K562 (cell line): ENCODE data around the gene GALNT7. TPM values are rescaled to one million over a fixed set of nuclear protein-coding genes. Genes with fewer than 3 reads are reported as not detected.

Source experiments
- BCOR ChIP-seq: fragments of 450-650 bp; IDR thresholded peaks from 2 replicates; pipeline ENCODE4 v1.6.1; 2016
- BHLHE40 ChIP-seq: IDR thresholded peaks from 2 replicates; pipeline ENCODE4 v1.6.1; 2011; ENCODE audit warnings: low read length, improper control_type of control experiment
- CTBP1 ChIP-seq: fragments of 450-650 bp; IDR thresholded peaks from 2 replicates; pipeline ENCODE4 v1.6.1; 2016; ENCODE audit warnings: borderline replicate concordance
- HDAC3 ChIP-seq: fragments of 450-650 bp; IDR thresholded peaks from 2 replicates; pipeline ENCODE4 v1.6.1; 2018; ENCODE audit warnings: borderline replicate concordance, mild to moderate bottlenecking, moderate library complexity; ENCODE audit not compliant: partially characterized antibody
- LCOR ChIP-seq: sonication (generic); formaldehyde crosslinking; IDR thresholded peaks from 2 replicates; pipeline ENCODE4 v1.8.0; 2022; ENCODE audit warnings: mild to moderate bottlenecking, missing genetic modification reagents
- MCM2 ChIP-seq: fragments of 450-650 bp; IDR thresholded peaks from 2 replicates; pipeline ENCODE4 v1.6.1; 2017; ENCODE audit warnings: low read depth, mild to moderate bottlenecking
- MCM5 ChIP-seq: fragments of 450-650 bp; IDR thresholded peaks from 2 replicates; pipeline ENCODE4 v1.6.1; 2016; ENCODE audit warnings: low read depth
- NCOA1 ChIP-seq: fragments of 450-650 bp; IDR thresholded peaks from 2 replicates; pipeline ENCODE4 v1.6.1; 2016; ENCODE audit warnings: low read depth
- NFYB ChIP-seq: IDR thresholded peaks from 2 replicates; pipeline ENCODE4 v1.6.1; 2011; ENCODE audit warnings: mild to moderate bottlenecking, moderate library complexity; ENCODE audit not compliant: insufficient read length; ENCODE audit errors: extremely low read depth
- OTX1 ChIP-seq: fragments of 450-650 bp; formaldehyde crosslinking; IDR thresholded peaks from 2 replicates; pipeline ENCODE4 v1.4.0; 2022; ENCODE audit warnings: mild to moderate bottlenecking
- PHB2 ChIP-seq: fragments of 450-650 bp; IDR thresholded peaks from 2 replicates; pipeline ENCODE4 v1.6.1; 2017; ENCODE audit warnings: low read depth
- RBM22 ChIP-seq: fragments of 200-400 bp; formaldehyde crosslinking; IDR thresholded peaks from 2 replicates; pipeline ENCODE4 v1.6.1; 2018; ENCODE audit warnings: low read length, low read depth; ENCODE audit not compliant: poor library complexity, severe bottlenecking
- RFX7 ChIP-seq: fragments of 250-450 bp; sonication (Bioruptor Pico); IDR thresholded peaks from 2 replicates; pipeline ENCODE4 v1.5.1; 2021; ENCODE audit warnings: mild to moderate bottlenecking
- SMC3 ChIP-seq: conservative IDR thresholded peaks from 2 replicates; pipeline ENCODE4 v1.6.1; 2011; ENCODE audit warnings: low read depth, low read length, improper control_type of control experiment; ENCODE audit not compliant: insufficient read depth
- SREBF2 ChIP-seq: sonication (generic); formaldehyde crosslinking; IDR thresholded peaks from 2 replicates; pipeline ENCODE4 v1.4.0; 2020; ENCODE audit warnings: mild to moderate bottlenecking, missing genetic modification reagents
- STAT5A ChIP-seq: IDR thresholded peaks from 2 replicates; pipeline ENCODE4 v1.6.1; 2012; ENCODE audit warnings: low read length, inconsistent platforms, borderline replicate concordance
- TBL1XR1 ChIP-seq, 2 experiments: IDR thresholded peaks; 2 replicates each; pipeline ENCODE4 v1.6.1; 2012; ENCODE audit warnings: improper control_type of control experiment in 2 of 2, low read length in 2 of 2, mild to moderate bottlenecking in 1 of 2
- ZC3H4 ChIP-seq: sonication (generic); formaldehyde crosslinking; IDR thresholded peaks from 2 replicates; pipeline ENCODE4 v1.9.0; 2021; ENCODE audit warnings: missing genetic modification reagents, borderline replicate concordance
- ZFP30 ChIP-seq: fragments of 250-450 bp; sonication (Bioruptor Pico); IDR thresholded peaks from 2 replicates; pipeline ENCODE4 v1.8.0; 2022; ENCODE audit warnings: moderate library complexity, mild to moderate bottlenecking, inconsistent platforms, borderline replicate concordance
- ZKSCAN8 ChIP-seq: fragments of 200-800 bp; sonication (Bioruptor generic); IDR thresholded peaks from 2 replicates; pipeline ENCODE4 v1.6.1; 2016; ENCODE audit warnings: missing genetic modification characterization, missing compliant biosample characterization
- ZNF134 ChIP-seq: fragments of 250-450 bp; sonication (Bioruptor Pico); conservative IDR thresholded peaks from 2 replicates; pipeline ENCODE4 v1.4.0; 2020
- ZNF232 ChIP-seq: sonication (generic); formaldehyde crosslinking; IDR thresholded peaks from 2 replicates; pipeline ENCODE4 v1.8.0; 2022; ENCODE audit warnings: mild to moderate bottlenecking, missing genetic modification reagents
- polyA plus RNA-seq, 8 experiments: library from polyadenylated mRNA; depleted of rRNA in 4 of 8; stranded (reverse) in 5 of 8; unstranded in 3 of 8; fragments of >200 nt; fragmentation: Nextera tagmentation in 2 of 8; fragmentation: Illumina TruSeq in 1 of 8; extraction: Ambion mirVana in 2 of 8; extraction: Trizol in 1 of 8; gene quantifications; 2 replicates each; pipeline versions ENCODE4 v1.2.1 to v1.2.3, GENCODE V29; 2011 to 2014; ENCODE audit warnings: inconsistent platforms in 1 of 8, missing spikeins in 1 of 8
- total RNA-seq, 7 experiments: library from RNA; depleted of rRNA in 6 of 7; stranded (reverse); fragments of >200 nt in 6 of 7; fragmentation: Illumina TruSeq in 2 of 7; extraction: Trizol in 2 of 7; gene quantifications; 2 replicates each; pipeline versions ENCODE4 v1.2.1 to v1.2.3, GENCODE V29; 2011 to 2021; ENCODE audit warnings: low replicate concordance in 1 of 7
- TF ChIP-seq, protein P1 (sequence below): fragments of 450-650 bp; formaldehyde crosslinking; IDR thresholded peaks from 2 replicates; pipeline ENCODE4 v1.4.0; 2022; ENCODE audit warnings: missing genetic modification characterization
- TF ChIP-seq, protein P2 (sequence below): sonication (generic); formaldehyde crosslinking; IDR thresholded peaks from 2 replicates; pipeline ENCODE4 v1.8.0; 2022; ENCODE audit warnings: missing genetic modification reagents, mild to moderate bottlenecking, borderline replicate concordance
- TF ChIP-seq, protein P3 (sequence below), 2 experiments: fragments of 450-650 bp; conservative IDR thresholded peaks; 2 replicates each; pipeline ENCODE4 v1.6.1; 2017; ENCODE audit warnings: mild to moderate bottlenecking in 2 of 2, moderate library complexity in 2 of 2

The GALNT7 gene
- total and polyA plus RNA-seq, 9 of the 15 experiments (the other 6 are each of a cell fraction or from before 2014, with no cell fraction given), result 16.7 to 38.7 (median 31.1) TPM

DNA sequence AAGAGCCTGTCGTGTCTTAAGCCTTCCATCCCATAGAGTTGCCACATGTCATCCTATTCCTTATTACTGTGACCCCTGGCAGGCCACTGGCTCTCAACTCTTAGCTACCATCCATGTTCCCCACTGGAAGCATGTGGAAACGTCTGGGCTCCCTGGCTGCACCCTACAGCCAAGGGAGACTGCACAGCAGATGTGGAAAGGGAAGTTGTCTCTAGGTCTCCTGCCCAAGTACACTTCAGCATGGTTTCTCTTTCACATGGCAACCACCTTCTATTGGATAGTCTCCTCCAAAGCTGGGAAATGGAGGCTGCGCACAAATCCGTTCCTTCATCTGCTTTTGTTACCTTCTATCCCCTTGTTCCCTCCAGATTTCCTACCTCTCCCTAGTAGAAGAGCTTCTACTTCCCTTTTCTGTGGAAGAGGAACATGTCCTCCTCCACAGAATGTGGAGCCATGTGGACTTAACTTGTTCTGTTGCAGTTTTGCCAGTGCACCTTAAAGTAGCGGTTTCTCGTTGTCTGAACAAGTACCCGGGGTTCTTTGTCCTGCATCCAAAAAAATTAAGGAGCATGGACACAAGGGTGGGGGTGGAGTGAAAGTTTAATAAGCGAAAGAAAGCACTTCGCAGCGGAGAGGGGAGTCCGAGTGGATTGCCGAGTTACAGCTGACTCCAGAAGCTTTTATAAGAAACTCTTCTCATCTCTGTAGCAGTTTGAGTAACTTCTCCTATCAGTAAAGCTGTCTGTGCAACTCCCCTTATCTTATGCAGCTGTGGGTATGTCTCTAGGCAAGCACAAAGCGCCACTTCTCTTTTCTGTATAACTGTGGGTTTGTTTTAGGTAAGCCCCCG lies 113.0 kb downstream of the GALNT7 start (continued):
- TF ChIP-seq STAT5A, result peak; percentile 63
- TF ChIP-seq, protein P1, sequence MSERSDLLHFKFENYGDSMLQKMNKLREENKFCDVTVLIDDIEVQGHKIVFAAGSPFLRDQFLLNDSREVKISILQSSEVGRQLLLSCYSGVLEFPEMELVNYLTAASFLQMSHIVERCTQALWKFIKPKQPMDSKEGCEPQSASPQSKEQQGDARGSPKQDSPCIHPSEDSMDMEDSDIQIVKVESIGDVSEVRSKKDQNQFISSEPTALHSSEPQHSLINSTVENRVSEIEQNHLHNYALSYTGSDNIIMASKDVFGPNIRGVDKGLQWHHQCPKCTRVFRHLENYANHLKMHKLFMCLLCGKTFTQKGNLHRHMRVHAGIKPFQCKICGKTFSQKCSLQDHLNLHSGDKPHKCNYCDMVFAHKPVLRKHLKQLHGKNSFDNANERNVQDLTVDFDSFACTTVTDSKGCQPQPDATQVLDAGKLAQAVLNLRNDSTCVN, result no peak
- no peak for TF ChIP-seq ZKSCAN8
- TF ChIP-seq ZFP30, result no peak
- TF ChIP-seq NFYB, result no peak
- TF ChIP-seq PHB2, result no peak
- no peak for TF ChIP-seq SREBF2 (CRISPR knock-in tag)
- TF ChIP-seq HDAC3, result no peak
- no peak for TF ChIP-seq OTX1
- no peak for TF ChIP-seq MCM5
- 0 out of 2 replicates have a peak, but pooled peaks have one; percentile 28 for TF ChIP-seq NCOA1
- no peak for TF ChIP-seq BCOR
- no peak for TF ChIP-seq TBL1XR1 (IDR thresholded peaks at IDR 0.05; ENCODE audit: low read length in 2 of 2)
- no peak for TF ChIP-seq RBM22
- TF ChIP-seq ZNF232 (CRISPR knock-in tag), result no peak
- no peak for TF ChIP-seq MCM2
- TF ChIP-seq, protein P2, sequence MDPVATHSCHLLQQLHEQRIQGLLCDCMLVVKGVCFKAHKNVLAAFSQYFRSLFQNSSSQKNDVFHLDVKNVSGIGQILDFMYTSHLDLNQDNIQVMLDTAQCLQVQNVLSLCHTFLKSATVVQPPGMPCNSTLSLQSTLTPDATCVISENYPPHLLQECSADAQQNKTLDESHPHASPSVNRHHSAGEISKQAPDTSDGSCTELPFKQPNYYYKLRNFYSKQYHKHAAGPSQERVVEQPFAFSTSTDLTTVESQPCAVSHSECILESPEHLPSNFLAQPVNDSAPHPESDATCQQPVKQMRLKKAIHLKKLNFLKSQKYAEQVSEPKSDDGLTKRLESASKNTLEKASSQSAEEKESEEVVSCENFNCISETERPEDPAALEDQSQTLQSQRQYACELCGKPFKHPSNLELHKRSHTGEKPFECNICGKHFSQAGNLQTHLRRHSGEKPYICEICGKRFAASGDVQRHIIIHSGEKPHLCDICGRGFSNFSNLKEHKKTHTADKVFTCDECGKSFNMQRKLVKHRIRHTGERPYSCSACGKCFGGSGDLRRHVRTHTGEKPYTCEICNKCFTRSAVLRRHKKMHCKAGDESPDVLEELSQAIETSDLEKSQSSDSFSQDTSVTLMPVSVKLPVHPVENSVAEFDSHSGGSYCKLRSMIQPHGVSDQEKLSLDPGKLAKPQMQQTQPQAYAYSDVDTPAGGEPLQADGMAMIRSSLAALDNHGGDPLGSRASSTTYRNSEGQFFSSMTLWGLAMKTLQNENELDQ, result no peak
- TF ChIP-seq LCOR (CRISPR knock-in tag), result no peak
- TF ChIP-seq, protein P3, sequence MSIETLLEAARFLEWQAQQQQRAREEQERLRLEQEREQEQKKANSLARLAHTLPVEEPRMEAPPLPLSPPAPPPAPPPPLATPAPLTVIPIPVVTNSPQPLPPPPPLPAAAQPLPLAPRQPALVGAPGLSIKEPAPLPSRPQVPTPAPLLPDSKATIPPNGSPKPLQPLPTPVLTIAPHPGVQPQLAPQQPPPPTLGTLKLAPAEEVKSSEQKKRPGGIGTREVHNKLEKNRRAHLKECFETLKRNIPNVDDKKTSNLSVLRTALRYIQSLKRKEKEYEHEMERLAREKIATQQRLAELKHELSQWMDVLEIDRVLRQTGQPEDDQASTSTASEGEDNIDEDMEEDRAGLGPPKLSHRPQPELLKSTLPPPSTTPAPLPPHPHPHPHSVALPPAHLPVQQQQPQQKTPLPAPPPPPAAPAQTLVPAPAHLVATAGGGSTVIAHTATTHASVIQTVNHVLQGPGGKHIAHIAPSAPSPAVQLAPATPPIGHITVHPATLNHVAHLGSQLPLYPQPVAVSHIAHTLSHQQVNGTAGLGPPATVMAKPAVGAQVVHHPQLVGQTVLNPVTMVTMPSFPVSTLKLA (conservative IDR thresholded peaks at IDR 0.05), result peak; percentile 33 to 76; a peak in 1 of 4 replicates
- TF ChIP-seq CTBP1, result peak; percentile 52; the same call in 1 of the 2 replicates
- TF ChIP-seq BHLHE40, result peak; percentile 29
- no peak for TF ChIP-seq ZC3H4 (CRISPR knock-in tag)
- TF ChIP-seq ZNF134, result no peak
- TF ChIP-seq RFX7 (CRISPR knock-in tag), result no peak
- TF ChIP-seq SMC3, result no peak
